ENCODE measurements around the gene HPS6. TPM values are rescaled to one million over a fixed set of nuclear protein-coding genes. Genes with fewer than 3 reads are reported as not detected.
A peak's percentile ranks its signal among the peaks of the same experiment; 100 is the strongest.

HPS6 gene
- polyA plus RNA-seq, 2 of the 4 experiments (the other 2 are of a cell fraction) = 5.6 to 15.3 TPM

DNA sequence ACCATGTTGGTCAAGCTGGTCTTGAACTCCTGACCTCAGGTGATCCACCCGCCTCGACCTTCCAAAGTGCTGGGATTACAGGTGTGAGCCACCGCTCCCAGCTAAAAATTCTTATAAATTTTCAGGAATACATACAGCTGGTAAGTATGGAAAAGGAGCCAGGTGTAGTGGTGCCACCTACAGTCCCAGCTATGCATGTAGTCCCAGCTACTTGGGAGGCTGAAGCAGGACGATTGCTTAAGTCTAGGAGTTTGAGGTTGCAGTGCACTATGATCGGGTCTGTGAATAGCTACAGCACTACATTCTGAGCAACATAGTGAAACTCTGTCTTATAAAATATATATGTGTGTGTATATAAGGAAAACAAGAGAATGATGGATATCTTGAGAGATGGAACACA lies 36.0 kb downstream of the HPS6 start:
- WGBS (ENCODE audit: missing lambda C conversion rate) = 79% methylated on average over 5 of the region's 5 CpGs
- FAIRE-seq (no peak), DNase-seq (ENCODE audit: low read depth in 1 of 2, low spot score in 1 of 2) (peak in 1 of 2 experiments; percentile 57), ATAC-seq (peak; percentile 80 to 93)
- H3K4me3 ChIP-seq = no peak overlapping the region
- H3K4me1 ChIP-seq = no peaks in the 10 kb centered on the region
- TF ChIP-seq, protein P1, sequence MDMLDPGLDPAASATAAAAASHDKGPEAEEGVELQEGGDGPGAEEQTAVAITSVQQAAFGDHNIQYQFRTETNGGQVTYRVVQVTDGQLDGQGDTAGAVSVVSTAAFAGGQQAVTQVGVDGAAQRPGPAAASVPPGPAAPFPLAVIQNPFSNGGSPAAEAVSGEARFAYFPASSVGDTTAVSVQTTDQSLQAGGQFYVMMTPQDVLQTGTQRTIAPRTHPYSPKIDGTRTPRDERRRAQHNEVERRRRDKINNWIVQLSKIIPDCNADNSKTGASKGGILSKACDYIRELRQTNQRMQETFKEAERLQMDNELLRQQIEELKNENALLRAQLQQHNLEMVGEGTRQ (IDR thresholded peaks at IDR 0.05) = no peak
- peak in 1 of 2 experiments; percentile 24; a peak in 1 of 5 replicates for TF ChIP-seq RAD21 (conservative IDR thresholded peaks at IDR 0.05 in 1 of 2, IDR thresholded peaks at IDR 0.05 in 1 of 2)
- TF ChIP-seq KDM5A (IDR thresholded peaks at IDR 0.05) = no peak
- TF ChIP-seq HOXA7 (CRISPR knock-in tag; IDR thresholded peaks at IDR 0.05) = no peak
- H3K4me2 ChIP-seq = no peak overlapping the region
- no peak overlapping the region for H3K27ac ChIP-seq
- no peaks in the 10 kb centered on the region for H3K9me3 ChIP-seq
- ChIA-PET POLR2A (interaction anchor here (3.1 kb wide), 1 partner anchor 13 kb away, joined by 12 read pairs; no protein-coding TSS in a partner anchor), CTCF (interaction anchor here (0.7 to 8.0 kb wide), 7 partner anchors 12 to 68 kb away, joined by 3 to 55 read pairs (median 3); no protein-coding TSS in a partner anchor)

GRCh38 chr10:102102421-102102820 lies 37.3 kb downstream of the HPS6 start:
- Histone ChIP-seq H3K4me2 (no peak overlapping the region), H3K27ac (no peak overlapping the region), H3K4me3 (no peak overlapping the region), H3K9me3 (no peaks in the 10 kb centered on the region), H3K4me1 (no peaks in the 10 kb centered on the region)
- POLR2A ChIA-PET = interaction anchor here (3.1 kb wide), 1 partner anchor 12 kb away, joined by 12 read pairs; no protein-coding TSS in a partner anchor
- CTCF ChIA-PET = interaction anchor here (1.6 to 8.0 kb wide), 3 partner anchors 11 to 261 kb away, joined by 5 to 55 read pairs (median 39); no protein-coding TSS in a partner anchor
- 42% methylated on average over 1 of the region's 1 CpG for WGBS (ENCODE audit: missing lambda C conversion rate)
- FAIRE-seq (no peak), DNase-seq (ENCODE audit: low read depth in 1 of 2, low spot score in 1 of 2) (no peak), ATAC-seq (no peak)
- no peak for TF ChIP-seq POLR2AphosphoS2 (conservative IDR thresholded peaks at IDR 0.05; ENCODE audit: low read length)
- TF ChIP-seq NR3C1 (IDR thresholded peaks at IDR 0.05) = no peak
- no peak for TF ChIP-seq RARB (CRISPR knock-in tag; IDR thresholded peaks at IDR 0.05)
- no peak for TF ChIP-seq MYC (IDR thresholded peaks at IDR 0.05; ENCODE audit: borderline replicate concordance, low read length)
- TF ChIP-seq, protein P2, sequence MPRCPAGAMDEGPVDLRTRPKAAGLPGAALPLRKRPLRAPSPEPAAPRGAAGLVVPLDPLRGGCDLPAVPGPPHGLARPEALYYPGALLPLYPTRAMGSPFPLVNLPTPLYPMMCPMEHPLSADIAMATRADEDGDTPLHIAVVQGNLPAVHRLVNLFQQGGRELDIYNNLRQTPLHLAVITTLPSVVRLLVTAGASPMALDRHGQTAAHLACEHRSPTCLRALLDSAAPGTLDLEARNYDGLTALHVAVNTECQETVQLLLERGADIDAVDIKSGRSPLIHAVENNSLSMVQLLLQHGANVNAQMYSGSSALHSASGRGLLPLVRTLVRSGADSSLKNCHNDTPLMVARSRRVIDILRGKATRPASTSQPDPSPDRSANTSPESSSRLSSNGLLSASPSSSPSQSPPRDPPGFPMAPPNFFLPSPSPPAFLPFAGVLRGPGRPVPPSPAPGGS (IDR thresholded peaks at IDR 0.05) = no peak
- no peak for TF ChIP-seq TFCP2L1 (CRISPR knock-in tag; IDR thresholded peaks at IDR 0.05)
- TF ChIP-seq HOXB5 (CRISPR knock-in tag; IDR thresholded peaks at IDR 0.05) = no peak
- no peak for TF ChIP-seq JUN (IDR thresholded peaks at IDR 0.05)
- TF ChIP-seq CBX8 (IDR thresholded peaks at IDR 0.05) = no peak
- no peak for TF ChIP-seq KDM1A (IDR thresholded peaks at IDR 0.05; ENCODE audit: low read depth)
- no peak for TF ChIP-seq NFE2L2 (conservative IDR thresholded peaks at IDR 0.05; ENCODE audit: low read length)
- TF ChIP-seq FOSL2 (IDR thresholded peaks at IDR 0.05) = no peak
- no peak for TF ChIP-seq FOSL2 (CRISPR knock-in tag; IDR thresholded peaks at IDR 0.05)
- TF ChIP-seq FOXS1 (CRISPR knock-in tag; IDR thresholded peaks at IDR 0.05) = no peak
- TF ChIP-seq EHF (CRISPR knock-in tag; IDR thresholded peaks at IDR 0.05) = no peak
- no peak for TF ChIP-seq JUNB (IDR thresholded peaks at IDR 0.05)
- no peak for TF ChIP-seq HOXB13 (CRISPR knock-in tag; IDR thresholded peaks at IDR 0.05; ENCODE audit: low read depth)
- TF ChIP-seq, protein P3, sequence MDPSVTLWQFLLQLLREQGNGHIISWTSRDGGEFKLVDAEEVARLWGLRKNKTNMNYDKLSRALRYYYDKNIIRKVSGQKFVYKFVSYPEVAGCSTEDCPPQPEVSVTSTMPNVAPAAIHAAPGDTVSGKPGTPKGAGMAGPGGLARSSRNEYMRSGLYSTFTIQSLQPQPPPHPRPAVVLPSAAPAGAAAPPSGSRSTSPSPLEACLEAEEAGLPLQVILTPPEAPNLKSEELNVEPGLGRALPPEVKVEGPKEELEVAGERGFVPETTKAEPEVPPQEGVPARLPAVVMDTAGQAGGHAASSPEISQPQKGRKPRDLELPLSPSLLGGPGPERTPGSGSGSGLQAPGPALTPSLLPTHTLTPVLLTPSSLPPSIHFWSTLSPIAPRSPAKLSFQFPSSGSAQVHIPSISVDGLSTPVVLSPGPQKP (IDR thresholded peaks at IDR 0.05; ENCODE audit: low read depth, low read length) = no peak
- no peak for TF ChIP-seq GATA3 (IDR thresholded peaks at IDR 0.05; ENCODE audit: borderline replicate concordance)
- no peak for TF ChIP-seq EP300 (IDR thresholded peaks at IDR 0.05)
- TF ChIP-seq RNF2 (IDR thresholded peaks at IDR 0.05; ENCODE audit: borderline replicate concordance, low read depth) = no peak
